Hypothalamus (tissue), 51 donors: ENCODE measurements around the gene THAP9.
A peak's percentile ranks its signal among the peaks of the same experiment; 100 is the strongest.
"Not testable (repeated sequence)": the region's sequence is repeated elsewhere in the genome, so short reads cannot be mapped to it uniquely, and the experiment has no call there.

Experiments
- DNase-seq, 51 donors: peaks; one replicate each; lab custom pipeline; 2025; lab: John Stamatoyannopoulos, UW

THAP9 gene

GRCh38 chr4:82900411-82901182 is at the start of gene THAP9:
Gene THAP9, plus strand, starts transcription at chr4:82900735. Its CDS starts 68 bp downstream, at chr4:82900803.
- DNase-seq, result peak; percentile 90 to 100 (median 98)

- no peak for DNase-seq
These were observed 49.2 kb upstream of the THAP9 start for GRCh38 chr4:82851318-82851717.

- no peak for DNase-seq
These were observed 48.4 kb upstream of the THAP9 start for GRCh38 chr4:82851885-82852750.

DNA sequence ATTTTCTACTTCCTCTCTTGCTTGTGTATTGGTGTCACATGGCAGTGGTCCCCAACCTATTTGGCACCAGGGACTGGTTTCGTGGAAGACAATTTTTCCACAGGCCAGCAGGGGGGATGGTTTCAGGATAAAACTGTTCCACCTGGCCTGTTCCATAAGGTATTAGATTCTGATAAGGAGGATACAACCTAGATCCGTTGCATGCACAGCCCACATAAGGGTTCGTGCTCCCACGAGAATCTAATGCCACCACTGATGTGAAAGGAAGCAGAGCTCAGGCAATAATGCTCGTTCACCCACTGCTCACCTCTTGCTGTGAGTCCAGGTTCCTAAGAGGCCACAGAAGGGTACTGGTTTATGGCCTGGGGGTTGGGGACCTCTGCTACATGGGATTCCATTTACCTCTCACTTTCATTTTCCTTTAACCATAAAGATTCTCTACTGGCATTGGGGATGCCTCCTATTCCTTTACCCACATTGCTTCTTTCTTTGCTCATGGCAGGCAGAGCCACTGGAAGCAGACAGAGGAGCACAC is 47.7 kb upstream of the THAP9 start:
- DNase-seq, result no peak

- DNase-seq, result not testable (repeated sequence)
These were observed 40.0 kb upstream of the THAP9 start for GRCh38 chr4:82860487-82860886.

GRCh38 chr4:82861529-82861928 is 39.0 kb upstream of the THAP9 start:
- no peak for DNase-seq

- no peak for DNase-seq
These were observed 36.1 kb upstream of the THAP9 start for GRCh38 chr4:82864336-82864979.

DNA sequence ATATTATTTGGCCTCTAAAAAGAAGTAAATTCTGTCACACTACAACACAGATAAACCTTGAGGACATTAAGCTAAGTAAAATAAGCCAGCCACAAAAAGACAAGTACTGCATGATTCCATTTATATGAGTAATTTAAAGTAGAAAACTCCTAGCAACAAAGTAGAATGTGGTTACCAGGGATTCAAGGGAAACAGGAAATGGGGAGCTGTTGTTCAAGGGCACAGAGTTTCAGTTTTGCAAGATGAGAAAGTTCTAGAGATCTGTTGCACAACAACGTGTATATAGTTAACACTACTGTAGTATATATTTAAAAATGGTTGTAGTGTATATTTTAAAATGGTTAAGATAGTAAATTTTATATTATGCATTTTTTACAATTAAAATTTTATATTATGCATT is 34.9 kb upstream of the THAP9 start:
- no peak for DNase-seq

GRCh38 chr4:82866033-82866432 is 34.5 kb upstream of the THAP9 start:
- not testable (repeated sequence) for DNase-seq

DNA sequence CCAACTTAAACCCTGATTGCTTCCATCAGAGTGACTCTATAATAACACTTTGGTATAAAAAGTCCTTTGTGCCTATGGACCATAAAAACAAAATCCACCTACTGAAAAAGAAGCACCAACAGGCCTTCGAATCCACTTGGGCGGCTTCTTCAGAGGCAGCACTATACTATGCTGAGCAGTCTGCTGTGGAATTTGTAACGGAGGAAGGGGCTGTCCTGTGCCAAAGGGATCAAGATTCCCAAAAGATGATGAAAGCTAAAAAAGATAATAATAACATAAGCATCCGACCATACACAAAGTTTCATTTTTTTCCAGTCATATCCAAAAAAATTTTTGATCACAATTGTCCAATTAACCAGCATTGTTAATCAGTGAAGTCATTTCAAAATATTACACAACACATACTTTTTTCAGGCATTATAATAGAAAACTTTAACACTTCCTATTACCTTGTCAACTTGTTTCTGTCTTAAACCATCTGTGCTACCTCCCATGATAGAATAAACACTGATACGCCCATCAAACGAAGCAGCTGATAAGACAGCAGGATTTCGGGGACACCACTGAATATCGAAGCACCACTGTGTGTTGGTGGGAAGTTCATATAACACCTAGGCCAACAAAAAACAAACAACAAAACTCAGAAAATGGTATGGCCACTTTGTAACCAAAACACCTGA is 33.7 kb upstream of the THAP9 start:
- DNase-seq, result no peak

DNA sequence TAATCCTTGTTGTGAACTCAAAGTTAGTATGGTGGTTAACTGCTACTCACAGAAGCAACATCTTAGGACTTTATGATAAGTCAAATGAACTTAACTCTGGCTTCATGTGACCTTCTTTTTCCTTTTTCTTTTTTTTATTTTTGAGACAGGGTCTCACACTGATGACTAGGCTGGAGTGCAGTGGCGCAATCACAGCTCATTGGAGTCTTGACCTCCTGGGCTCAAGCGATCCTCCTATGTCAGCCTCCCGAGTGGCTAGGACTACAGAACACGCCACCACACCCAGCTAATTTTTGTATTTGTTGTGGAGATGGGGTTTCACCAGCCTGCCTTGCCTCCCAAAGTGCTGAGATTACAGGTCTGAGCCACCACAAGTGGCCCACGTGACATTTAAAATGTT is 32.0 kb upstream of the THAP9 start:
- no peak for DNase-seq

- DNase-seq, result no peak
These were observed 15.1 kb upstream of the THAP9 start for GRCh38 chr4:82885410-82885809.

DNA sequence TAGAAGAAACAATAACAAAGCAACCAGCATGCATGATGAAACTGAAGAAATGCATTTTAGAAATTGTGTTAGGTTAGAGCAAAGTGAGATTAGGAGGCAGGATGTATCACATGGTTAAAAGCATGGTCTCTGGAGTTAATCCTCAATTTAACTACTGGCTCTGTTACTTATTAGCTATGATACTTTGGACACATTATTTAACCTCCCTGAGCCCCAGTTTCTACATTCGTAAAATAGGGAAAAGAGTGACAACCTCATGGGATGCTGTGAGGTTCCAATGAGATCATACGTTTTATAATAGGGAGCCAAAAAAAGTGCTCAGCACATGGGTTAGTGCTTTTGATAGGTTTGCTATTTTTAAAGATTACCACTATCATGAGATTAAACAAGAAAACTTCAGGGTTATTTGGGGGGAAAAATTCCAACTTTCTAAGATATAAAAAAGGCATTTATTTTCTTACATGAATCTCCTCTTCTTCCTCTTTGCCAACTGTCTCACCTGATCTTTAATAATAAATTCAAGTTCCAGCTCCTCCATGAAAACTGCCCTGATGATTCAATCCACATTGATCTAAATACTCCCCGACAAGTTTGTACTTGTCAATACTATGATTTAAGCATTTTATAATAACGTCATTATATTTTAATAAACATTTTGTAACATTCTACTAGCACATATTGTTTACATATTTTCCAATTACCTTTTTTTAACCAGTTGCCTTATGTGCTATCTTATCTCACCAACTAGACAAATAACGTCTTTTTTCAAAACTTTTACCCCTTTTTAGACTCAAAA is 14.2 kb upstream of the THAP9 start:
- DNase-seq, result no peak

- DNase-seq, result no peak
These were observed 11.2 kb upstream of the THAP9 start for GRCh38 chr4:82889287-82889686.

DNA sequence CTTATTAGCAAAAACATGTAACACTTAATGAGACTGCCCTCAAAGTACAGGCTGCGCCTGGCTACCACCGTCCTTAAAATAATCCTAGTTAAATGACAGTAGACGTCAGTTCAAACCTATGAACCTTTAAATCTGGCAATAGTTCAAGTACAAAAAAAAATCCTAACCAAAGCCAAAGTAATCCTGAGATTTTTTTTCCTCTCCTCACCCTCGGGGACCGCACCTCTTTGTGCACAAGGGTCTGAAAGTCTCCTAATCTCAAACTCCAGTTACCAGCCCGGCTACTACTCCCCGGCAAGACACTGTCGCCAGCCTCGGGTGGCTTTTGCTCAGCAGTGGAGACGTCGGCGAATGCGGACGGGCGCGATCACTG is 10.0 kb upstream of the THAP9 start:
- DNase-seq, result no peak

DNA sequence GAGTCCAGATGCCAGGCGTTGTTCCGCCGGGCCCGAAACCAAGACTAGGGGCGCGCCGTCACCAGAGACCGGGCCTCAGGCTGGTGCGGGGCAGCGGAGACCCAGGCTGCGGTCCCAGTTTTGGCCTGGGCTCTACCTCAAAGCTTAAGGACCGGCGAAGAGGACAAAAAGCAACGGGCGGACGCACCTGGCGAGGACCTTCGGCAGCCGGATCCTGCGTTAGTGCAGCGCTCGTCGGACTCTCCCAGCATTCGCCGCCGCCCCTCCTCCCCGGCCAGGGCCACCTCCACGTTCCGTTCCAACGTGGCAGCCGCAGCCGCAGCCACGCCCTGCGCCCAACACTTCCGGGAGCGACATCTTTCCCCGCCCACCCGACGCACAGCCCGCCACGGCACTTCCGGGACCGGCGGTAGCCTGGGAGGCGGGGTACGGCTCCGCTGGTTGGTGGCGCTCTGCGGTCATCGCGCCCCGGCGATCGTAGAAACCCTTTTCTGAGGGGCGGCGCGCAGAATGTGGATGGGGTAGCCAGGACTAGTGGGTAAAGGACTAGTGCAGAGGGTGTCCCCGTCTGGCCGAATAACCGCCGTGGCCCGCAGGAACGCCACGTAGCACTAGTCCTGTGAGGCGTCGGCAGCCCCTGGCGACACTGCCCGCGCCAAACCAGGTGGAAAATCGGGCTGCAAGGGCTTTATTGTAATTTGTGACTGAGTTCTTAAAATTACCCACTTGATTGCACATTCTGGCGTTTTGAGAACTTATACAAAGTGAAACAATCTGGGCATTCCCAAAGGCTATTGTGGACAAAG is 9.4 kb upstream of the THAP9 start, which contains the start of gene SEC31A:
Gene SEC31A, minus strand, starts transcription at position 253 of the 806 bp plus-strand sequence. CDS start 9,217 bp downstream, outside the sequence.
- DNase-seq, result peak; percentile 45 to 96 (median 91)

DNA sequence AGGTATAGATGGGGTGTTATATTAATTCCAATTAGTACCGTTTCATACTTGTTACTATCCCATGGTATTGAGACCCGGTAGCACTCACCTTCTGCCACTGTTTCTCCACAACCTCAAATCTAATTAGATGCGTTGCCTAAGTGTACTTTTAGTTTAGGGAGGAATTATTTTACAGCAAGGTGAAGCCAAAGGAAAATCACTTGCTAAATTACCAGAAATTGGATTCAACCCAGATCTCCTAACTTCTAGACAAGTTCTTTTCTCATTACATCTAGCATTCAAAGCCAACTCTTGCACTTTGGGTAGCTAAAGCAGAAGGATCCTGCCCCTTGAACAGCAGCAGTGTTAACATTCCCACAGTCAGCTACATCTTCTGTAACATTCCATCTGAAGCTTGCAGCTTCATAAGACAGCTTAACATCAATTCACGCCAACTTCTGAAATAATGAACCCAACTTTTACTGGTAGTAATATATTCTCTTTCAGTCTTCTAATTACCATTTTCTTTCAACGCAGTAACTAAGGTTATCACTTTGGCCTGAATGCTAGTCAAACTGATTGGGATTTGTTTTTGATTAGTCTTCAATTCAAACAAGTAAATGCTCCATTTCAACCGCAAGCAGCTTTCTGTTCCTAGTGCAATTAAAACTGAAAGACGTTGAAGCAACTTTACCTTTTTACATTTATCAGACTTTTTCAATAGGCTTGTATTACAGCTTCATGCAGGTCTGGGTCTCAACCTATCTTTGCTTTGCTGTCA is 8.6 kb upstream of the THAP9 start:
- peak in 1 of 51 donors; percentile 32 for DNase-seq

GRCh38 chr4:82892467-82892802 is 8.1 kb upstream of the THAP9 start:
- no peak for DNase-seq
